GM12874 (cell line): ENCODE results near the gene FGF12.

ENCODE experiments used
- CTCF ChIP-seq: IDR thresholded peaks from 2 replicates; pipeline ENCODE4 v1.5.1; 2011; ENCODE audit warnings: low read depth, mild to moderate bottlenecking, control low read depth, low read length, moderate library complexity; ENCODE audit not compliant: insufficient read depth

The FGF12 gene

GRCh38 chr3:192092388-192093005 lies 634.8 kb downstream of the FGF12 start:
- no peak for TF ChIP-seq CTCF

GRCh38 chr3:192091831-192092230 lies 635.5 kb downstream of the FGF12 start:
- TF ChIP-seq CTCF = no peak

GRCh38 chr3:192090586-192090985 lies 636.8 kb downstream of the FGF12 start:
- TF ChIP-seq CTCF = peak; percentile 49; the same call in 1 of the 2 replicates
